ENCODE measurements around the gene TUBA3E.
"Not testable (repeated sequence)": the region's sequence is repeated elsewhere in the genome, so short reads cannot be mapped to it uniquely, and the experiment has no call there.

DNA sequence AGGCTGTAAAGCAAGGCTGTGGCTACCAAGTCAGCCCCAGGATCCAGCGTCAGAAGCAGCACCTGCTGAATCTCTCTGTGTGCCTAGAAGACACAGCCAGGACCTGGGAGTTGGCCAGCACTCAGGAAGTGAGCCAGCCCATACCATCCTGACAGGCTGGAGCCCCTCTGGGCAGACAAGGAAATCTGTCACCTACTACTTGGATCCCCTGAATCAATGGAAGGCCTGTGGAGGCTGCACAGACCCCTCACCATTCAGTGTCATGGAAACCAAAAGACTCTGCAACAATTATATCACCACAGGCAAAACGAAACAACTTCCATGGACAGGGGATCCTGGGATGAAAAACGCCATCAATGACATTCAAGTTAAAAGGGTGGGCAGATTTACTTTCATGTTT lies 31.6 kb downstream of the TUBA3E start:
- TF ChIP-seq EZH2 (IDR thresholded peaks at IDR 0.05; ENCODE audit: insufficient read depth, poor library complexity, severe bottlenecking); EZH2phosphoT487 (IDR thresholded peaks at IDR 0.05; ENCODE audit: insufficient read depth, low read depth): not testable (repeated sequence)

All from GM23248 (cell line).